SKM-1 treated with dmso at 0.1 percent for 144 hours (cell line): ENCODE measurements around the gene RFC5.
"Not testable (repeated sequence)": the region's sequence is repeated elsewhere in the genome, so short reads cannot be mapped to it uniquely, and the experiment has no call there.

Experiments used
- DNase-seq: peaks from one replicate; lab custom pipeline; 2025; ENCODE audit not compliant: unreplicated experiment; lab: John Stamatoyannopoulos, UW

RFC5 gene

DNA sequence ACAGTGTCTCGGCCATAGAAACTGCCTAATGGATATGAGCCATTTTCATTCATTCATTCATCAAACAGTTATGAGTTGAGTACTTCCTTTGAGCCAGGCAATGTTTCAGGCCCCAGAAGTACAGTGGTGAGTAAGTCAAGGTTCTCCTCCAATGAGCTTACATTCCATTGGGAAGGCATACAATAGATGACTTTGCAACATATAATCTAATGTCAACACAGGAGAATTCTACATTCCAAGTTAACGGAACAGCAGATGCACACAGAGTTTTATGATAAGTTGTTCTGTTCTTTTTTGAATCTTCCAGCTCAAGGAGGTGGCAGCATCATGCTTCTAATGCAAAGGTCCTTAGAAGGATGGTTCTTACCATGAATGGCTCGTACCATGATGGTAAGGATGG, 3.2 kb upstream of the RFC5 start:
- DNase-seq = no peak

DNA sequence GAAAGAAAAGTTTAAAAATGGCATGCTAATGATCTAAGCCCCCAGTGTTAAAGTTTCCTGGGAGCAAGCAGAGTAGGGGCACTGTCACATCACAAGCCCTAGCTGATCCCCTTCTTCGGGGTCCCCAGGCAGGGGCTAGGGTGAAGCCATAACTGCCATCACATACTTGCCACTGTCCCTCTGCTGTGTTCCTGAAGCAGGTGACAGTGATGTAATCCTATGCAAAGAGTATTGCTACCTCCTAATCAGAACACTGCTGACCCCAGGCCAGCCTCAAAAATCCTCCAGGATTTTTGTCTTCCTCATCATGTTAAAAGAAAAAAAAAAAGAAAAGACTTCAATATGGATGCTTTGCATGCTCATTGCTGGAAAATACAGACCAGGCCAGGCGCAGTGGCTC, 1.2 kb upstream of the RFC5 start:
- no peak for DNase-seq

DNA sequence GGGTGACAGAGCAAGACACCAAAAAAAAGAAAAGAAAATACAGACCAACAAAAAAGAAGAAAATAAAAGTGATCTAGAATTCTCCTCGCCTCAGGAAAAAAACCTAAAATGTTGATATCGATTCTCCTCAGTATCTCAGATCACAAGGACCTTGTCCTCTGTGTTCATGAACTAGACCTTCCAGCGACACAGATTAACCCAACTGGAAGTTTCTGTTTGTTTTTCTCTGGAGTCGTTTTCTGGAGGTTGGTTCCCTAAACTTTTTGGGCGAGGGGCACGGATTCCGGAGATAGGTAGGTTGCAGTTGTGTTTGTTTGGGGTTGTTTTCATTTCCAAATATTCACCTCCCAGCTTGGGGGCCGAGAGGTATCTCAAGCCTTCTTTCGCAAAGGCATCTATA, 559 bp upstream of the RFC5 start:
- no peak for DNase-seq

DNA sequence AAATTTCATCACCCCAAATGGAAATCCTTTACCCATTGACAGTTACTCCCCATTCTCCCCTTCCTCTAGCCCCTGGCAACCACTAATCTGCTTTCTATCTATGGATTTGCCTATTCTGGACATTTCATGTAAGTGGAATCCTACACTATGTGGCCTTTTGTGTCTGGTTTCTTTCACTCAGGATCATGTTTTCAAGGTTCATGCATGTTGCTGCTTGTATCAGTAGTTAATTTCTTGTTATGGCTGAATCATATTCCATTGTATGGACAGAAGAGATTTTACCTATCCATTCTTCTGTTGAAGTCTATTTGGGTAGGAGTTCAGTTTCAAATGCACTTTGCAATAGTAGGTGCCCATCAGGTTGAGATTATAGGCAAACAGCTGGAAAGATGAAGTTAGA, 1.4 kb downstream of the RFC5 start:
- no peak for DNase-seq

DNA sequence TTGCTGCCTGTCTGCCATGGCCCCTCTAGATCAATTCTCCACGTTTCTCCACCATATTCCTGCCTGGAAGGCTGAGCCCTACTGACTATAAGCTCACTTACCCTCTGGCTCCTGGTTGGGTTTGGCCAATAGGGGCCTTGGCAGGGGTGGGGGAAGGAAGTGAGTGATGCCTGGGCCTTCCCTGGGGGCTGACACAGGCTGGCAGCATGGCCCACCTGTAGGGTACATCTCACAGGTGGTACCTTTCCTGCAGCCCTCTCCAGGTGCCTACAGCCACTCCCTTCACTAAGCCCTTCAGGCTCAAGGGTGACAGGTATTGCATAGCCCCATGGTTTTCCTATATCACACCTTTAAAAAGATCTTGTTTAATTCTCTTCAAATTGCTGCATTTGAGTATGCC, 3.5 kb downstream of the RFC5 start:
- no peak for DNase-seq

DNA sequence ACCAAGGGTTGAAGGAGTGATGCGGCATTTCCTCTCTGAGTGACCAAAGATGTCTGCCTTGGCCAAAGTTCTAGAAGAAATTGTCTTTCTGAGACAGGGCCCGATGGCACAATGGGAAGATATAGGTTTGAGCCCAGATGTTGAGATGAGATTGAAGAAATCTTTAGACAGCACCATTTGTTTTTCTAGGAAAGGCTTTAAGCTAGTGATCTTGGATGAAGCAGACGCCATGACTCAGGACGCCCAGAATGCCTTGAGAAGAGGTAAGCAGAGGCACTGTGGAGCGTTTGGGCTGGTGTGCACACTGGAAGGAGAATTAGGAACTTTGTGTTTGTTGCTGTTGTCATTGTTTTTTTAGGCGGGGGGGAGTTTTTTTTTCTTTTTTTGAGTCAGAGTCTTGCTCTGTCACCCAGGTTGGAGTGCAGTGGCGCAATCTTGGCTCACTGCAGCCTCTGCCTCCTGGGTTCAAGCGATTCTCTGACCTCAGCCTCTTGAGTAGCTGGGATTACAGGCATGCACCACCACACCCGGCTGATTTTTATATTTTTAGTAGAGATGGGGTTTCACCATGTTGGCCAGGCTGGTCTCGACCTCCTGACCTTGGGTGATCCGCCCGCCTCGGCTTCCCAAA, 5.7 kb downstream of the RFC5 start:
- not testable (repeated sequence) for DNase-seq

DNA sequence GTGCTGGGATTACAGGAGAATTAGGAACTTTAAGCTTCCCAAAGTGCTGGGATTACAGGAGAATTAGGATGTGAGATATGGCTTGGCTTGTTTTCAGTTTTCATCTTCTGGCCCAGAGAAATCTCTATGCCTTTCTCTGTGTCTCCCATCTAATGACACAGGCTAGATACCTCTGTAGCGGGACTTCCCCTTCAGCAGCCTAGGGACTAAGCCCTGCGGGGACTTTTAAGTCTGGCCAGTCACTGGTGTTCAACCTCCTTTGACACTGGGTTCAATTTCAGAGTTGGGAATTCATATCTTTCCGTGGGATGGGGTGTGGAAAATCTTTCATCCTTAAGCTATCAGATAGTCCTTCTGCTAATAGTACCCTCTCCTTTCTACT, 6.2 kb downstream of the RFC5 start:
- DNase-seq = no peak

DNA sequence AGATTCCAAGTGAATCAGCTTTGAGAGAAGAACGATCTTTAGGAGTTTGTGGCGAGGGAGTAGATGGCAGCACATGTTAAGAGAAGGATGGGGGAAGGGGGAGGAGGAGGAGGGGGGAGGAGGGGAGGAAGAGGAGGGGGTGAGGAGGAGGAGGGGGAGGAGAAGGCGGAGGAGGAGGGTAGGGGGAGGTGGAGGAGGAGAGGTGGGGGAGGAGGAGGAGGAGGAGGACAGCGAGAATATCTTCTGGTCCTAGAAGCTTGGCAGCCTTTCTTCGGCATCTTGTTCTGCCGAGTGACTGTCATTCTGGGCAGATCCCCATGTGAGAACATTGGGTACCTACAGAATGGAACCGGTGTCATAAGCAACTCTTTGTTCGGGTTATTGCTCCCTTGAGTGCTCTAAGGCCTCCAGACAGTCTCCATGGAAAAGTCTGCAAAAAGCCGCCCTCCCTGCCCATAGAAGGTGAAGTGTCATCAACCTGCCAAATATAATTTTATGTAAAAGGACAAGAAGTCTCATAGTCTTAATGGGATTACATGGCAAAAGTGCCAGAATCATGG, 6.9 kb downstream of the RFC5 start:
- DNase-seq = no peak

DNA sequence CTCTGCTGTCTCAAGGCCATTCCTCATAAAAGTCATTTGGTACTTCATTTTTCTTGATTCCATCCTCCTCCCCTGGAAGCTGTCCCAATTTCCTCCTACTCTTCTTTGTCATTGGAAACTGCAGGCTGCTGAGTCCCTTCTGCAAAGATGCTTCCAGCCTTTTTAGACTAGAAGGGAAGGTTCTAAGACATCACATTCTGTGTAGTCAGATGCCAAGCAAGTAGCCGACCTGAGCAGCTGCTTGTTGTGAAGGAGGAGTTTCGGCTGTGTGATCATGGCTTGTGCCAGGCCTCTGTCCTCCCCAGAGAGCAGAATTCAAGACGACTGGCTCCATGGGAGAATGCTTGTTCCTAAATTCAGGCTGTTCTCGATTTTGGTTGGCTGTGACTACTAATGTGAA, 8.7 kb downstream of the RFC5 start:
- no peak for DNase-seq

DNA sequence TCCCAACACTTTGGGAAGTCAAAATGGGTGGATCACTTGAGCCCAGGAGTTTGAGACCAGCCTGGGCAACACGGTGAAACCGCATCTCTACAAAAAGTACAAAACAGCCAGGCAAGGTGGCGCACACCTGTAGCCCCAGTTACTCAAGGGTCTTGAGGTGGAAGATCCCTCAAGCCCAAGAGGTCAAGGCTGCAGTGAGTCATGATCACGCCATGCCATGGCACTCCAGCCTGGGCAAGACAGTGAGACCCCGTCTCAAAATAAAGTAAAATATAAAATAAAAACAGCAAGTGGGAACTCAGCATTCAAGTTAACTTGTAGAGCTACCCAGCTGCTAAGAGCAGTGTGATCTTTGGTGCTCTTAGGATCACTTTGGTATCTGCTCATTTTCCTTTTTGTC, 12.7 kb downstream of the RFC5 start:
- no peak for DNase-seq

DNA sequence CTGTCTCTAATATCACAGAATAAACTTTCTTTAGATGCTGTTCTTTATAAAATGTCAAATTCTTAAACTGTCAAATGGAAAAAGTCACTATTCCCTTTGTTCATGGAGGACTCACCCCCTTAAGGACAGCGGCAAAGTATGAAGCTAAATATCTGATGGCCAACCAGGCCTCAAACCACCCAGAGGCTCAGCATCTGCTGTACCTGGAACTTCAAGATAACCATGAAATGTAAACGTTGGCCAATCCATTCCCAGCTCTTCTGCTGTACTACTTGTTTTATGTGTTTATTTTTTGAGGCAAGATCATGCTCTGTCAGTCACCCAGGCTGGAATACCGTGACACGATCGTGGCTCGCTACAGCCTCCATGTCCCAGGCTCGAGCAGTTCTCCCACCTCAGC, 15.7 kb downstream of the RFC5 start:
- DNase-seq = no peak

DNA sequence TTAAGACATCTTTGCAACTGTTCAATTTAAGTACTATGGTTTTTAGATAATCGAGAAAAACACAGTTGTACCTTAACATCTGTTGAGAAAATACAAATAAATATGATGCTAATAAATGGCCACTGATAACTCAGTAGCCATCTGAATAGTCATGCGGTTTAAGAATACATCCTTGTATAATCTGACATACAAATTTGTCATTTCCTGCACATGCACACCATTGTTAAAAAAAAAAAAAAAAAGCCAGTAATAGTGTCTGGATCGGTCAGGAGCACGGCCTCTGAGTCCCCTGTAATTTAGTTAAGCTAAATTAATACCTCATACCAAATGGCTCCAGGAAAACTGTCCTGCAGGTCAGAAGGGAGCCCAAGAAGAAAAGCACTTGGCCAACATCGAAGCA, 16.8 kb downstream of the RFC5 start:
- DNase-seq = no peak

DNA sequence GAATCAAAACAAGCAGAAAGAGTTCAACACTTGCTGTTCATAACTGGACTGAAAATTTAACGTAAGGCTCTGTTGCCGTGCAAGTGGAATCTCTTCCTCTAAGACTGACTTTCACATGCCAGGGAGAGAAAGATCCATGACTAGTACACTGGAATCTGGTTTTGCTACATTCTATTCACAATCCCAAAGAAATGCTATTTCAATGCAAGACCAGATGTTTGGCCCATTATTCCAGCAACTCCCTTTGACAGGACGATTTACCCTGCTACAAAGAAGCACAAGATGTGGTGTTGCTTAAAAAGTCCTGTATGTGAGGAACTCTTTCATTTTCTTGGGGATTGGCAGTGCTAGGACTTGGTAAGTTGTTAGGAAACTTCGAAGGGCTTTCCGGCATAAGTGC, 17.4 kb downstream of the RFC5 start:
- no peak for DNase-seq

DNA sequence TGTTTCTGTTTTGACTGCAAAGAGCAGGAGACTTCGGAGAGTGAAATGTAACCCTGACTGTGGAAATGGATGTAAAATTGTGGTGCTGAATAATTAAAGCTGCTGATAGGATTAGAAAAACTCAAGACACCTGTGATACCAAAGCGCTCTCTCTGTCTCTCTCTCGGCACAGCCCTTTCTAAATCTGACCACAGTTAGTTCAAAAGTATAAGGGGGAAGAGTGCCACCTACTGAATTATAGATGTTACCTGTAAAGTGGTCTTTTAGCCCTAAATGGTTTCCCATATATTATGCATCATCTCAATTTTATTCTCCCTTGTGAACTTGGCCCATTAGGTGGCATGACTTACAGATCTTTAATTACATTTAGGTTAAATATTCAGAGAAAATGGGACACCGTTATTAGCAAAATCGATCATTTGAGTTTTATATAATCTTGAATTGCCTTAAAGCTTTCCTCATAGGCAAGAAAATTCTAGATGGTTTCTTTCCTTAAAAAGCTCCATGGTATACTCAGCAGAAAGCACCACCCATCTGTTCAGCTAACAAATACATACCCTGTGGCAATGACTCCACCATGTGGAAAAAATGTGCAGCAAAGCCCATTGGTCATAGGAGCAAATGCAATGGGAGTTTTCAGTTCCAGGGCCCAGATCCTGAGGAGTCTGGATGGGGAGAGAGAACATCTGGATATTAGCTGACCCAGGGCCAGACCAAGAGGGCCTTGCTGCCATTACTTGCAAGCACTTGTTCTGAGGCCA, 18.1 kb downstream of the RFC5 start:
- DNase-seq = no peak

DNA sequence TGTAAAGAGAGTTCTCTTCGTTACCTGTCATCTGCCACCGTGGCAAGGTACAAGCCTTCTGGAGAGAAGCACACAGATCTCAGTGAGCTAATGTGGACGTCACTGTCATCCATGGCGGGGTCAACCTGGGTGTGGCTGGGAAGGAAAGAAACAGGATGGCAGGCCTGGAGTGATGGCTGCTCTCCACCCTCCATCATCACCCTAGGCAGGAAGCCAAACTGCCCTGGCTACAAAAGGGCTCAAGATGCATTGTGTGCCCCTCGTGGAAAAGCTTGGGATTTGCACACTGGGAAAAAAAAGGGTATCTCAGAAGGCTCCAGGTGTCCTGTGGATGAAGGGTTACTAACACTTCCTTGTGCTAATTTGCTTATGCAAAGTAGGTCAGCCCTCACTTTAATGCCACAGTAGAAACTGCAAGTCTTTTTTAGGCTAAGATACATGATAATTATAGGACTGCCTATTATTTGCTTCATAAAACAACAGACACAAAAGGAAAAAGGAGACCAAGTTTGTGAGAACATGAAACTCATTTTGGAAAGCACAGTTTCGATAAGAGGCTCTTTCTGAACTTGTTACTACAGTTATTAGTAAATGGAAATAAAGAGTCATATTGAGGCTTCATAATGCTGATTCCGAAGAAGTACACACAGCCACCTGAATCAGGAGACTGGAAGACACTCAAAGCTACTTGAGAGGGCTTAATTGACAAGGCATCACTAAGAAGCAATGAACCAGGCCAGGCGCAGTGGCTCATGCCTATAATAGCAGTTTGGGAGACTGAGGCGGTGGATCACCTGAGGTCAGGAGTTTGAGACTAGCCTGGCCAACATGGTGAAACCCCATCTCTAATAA, 18.9 kb downstream of the RFC5 start:
- DNase-seq = no peak

DNA sequence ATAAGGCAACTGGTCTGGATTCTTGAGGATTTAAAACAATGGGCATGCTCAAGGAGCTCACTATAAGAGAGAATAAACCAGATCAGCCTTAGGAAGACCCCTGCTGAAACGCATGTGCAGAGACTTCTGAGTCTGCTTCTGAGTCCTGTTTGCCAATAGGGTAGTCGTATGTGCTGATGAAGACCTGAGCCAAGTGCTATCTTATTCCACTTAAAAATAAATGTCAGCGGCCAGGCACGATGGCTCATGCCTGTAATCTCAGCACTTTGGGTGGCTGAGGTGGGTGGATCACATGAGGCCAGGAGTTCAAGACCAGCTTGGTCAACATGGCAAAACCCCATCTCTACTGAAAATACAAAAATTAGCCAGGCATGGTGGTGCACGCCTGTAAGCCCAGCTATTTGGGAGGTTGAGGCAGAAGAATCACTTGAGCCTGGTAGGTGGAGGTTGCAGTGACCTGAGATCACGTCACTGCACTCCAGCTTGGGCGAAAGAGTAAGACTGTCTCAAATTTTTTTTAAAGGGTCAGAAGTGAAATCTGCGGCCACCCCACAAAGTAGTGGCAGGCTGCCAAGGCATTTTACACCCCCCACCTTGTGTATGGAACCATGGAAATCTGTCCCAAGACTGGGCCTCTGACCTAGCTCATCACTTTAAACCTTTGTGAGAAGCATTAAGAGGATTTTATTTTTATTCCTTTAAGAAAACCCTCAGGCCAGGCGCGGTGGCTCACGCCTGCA, 20.3 kb downstream of the RFC5 start:
- no peak for DNase-seq

DNA sequence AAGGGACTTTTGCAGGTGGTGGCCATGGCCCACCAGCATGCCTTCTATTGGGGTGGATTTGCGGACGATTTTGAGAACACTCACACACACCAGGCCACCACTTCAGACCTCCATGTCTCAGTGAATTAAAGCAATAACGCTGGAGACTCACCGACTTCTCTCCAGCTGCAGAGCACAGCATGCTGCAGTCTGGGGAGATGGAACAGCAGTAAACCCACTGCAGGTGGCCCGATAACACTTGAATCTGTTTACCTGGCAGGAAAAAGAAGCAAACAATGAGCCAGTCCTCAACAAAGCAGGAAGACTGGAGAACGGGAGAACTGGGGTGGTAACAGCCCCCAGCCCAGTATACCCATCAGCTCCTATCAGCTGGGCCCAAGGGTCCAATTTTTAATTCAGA, 21.6 kb downstream of the RFC5 start:
- no peak for DNase-seq

DNA sequence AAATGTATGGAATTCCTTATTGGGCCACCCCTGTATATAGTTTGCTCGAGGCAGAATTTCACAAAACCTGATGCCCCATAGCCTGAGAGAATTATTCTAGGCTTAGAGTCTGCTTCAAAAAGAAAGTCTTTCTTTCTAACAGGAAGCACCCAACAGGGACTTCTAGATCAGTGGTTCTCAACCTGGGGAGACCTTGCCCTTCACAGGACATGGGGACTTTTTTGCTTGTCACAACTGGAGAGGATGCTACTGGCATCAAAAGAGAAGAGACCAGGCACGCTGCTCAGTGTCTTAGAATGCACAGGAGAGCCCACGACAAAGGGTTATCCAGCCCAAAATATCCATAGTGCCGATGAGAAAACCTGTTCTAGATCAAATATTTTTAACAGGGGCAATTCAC, 25.6 kb downstream of the RFC5 start:
- no peak for DNase-seq

DNA sequence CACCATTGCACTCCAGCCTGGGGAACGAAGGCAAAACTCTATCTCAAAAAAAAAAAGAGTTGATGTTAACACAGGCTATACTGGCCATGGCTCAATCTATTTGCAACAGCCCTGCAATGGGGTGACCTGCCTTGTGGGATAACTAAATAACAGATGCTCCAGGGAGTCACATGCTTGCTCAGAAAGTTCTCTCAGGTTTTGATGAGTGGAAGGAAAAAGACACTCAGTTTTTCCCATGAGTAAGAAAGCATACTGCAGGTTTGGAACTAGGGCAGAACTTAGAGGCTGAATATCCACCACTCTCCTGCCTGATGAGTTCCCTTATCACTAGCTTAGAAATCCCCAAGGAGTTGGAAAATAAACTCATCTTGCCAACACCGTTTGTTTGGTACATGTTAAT, 27.6 kb downstream of the RFC5 start:
- DNase-seq = no peak

DNA sequence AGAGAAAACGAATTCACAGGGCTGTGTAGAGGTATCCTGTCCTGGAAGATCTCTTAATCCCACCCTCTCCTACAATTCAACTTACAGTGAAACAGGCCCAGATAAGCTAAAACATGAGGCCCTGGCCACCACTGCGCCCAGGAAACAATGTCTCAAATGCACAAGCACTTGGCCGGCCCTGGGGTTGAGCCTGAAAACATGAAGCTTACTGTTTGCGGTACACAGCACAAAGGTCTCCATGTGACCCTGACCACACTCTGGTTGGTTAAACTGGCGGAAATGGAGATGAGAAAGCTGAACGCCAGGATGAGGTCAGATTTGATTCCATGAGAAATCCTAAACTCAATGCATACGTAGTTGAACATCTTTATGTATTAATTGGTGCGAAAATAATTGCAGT, 28.1 kb downstream of the RFC5 start:
- DNase-seq = no peak

DNA sequence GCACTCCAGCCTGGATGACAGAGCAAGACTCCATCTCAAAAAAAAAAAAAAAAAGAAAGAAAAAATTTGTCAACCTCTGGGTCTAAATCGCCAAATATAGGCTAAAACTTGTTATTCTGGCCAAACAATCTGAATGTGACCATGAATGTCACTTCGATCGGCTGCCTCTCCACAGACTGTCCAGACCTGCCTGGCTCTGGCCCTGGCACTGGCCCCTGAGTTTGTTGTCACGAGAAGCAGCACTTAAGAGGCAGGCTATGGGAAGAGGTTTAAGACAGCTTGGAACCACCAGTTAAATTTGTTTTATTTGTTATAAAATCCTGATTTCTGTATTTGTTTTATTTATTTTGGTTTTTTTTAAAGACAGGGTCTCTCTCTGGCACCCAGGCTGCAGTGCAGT, 29.9 kb downstream of the RFC5 start:
- DNase-seq = no peak
